ENCODE results near the gene SUN1. TPM values are rescaled to one million over a fixed set of nuclear protein-coding genes. Genes with fewer than 3 reads are reported as not detected.

Gene SUN1
- total and polyA plus RNA-seq, 2 experiments from 2014 or later, result 63.3 to 145 TPM

DNA sequence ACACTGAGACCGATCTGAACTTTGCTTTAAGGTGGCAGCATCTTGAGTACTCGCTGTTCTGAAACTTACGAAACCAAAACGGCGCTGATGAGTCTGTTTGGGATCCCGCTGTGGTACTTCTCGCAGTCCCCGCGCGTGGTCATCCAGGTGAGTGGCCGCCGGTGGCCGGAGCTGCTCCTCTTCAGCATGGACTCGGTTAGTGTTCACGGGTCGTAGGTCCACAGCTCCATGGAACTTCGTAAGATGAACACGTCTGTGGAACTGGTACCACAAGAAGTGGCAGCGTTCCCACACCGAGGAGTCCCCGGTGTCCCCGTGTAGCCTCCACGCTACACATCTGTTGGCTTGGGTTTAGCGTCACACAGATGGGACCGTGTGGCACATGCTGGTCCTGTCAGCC is 33.6 kb downstream of the SUN1 start:
- Histone ChIP-seq H3K9me2 (ENCODE audit: insufficient read depth) (no peaks in the 10 kb centered on the region), H2AFZ (no peak overlapping the region), H3K79me2 (replicated peaks; ENCODE audit: insufficient read depth) (peaks cover 15% of the 10 kb centered on the region; the same call in 1 of the 2 replicates), H3K4me2 (no peak overlapping the region), H3K27me3 (ENCODE audit: insufficient read depth) (no peaks in the 10 kb centered on the region), H3F3A (replicated peaks; ENCODE audit: low read depth) (no peaks in the 10 kb centered on the region), H3K4me3 (no peak overlapping the region), H3K27ac (ENCODE audit: low read depth) (no peak overlapping the region), H4K20me1 (replicated peaks; ENCODE audit: insufficient read depth) (0 out of 2 replicates have a peak, but pooled peaks cover 3% of the 10 kb centered on the region), H3K36me3 (ENCODE audit: insufficient read depth) (peaks cover 15% of the 10 kb centered on the region; the same call in 1 of the 2 replicates), H3K4me1 (ENCODE audit: insufficient read depth) (no peaks in the 10 kb centered on the region)
- H3K36me3 Mint-ChIP-seq (ENCODE audit: low read depth), result peaks cover 78% of the 10 kb centered on the region
- H3K4me1 Mint-ChIP-seq, result no peaks in the 10 kb centered on the region
- no peak for TF ChIP-seq POLR2AphosphoS5 (IDR thresholded peaks at IDR 0.05; ENCODE audit: low read depth)
- TF ChIP-seq, protein P1, sequence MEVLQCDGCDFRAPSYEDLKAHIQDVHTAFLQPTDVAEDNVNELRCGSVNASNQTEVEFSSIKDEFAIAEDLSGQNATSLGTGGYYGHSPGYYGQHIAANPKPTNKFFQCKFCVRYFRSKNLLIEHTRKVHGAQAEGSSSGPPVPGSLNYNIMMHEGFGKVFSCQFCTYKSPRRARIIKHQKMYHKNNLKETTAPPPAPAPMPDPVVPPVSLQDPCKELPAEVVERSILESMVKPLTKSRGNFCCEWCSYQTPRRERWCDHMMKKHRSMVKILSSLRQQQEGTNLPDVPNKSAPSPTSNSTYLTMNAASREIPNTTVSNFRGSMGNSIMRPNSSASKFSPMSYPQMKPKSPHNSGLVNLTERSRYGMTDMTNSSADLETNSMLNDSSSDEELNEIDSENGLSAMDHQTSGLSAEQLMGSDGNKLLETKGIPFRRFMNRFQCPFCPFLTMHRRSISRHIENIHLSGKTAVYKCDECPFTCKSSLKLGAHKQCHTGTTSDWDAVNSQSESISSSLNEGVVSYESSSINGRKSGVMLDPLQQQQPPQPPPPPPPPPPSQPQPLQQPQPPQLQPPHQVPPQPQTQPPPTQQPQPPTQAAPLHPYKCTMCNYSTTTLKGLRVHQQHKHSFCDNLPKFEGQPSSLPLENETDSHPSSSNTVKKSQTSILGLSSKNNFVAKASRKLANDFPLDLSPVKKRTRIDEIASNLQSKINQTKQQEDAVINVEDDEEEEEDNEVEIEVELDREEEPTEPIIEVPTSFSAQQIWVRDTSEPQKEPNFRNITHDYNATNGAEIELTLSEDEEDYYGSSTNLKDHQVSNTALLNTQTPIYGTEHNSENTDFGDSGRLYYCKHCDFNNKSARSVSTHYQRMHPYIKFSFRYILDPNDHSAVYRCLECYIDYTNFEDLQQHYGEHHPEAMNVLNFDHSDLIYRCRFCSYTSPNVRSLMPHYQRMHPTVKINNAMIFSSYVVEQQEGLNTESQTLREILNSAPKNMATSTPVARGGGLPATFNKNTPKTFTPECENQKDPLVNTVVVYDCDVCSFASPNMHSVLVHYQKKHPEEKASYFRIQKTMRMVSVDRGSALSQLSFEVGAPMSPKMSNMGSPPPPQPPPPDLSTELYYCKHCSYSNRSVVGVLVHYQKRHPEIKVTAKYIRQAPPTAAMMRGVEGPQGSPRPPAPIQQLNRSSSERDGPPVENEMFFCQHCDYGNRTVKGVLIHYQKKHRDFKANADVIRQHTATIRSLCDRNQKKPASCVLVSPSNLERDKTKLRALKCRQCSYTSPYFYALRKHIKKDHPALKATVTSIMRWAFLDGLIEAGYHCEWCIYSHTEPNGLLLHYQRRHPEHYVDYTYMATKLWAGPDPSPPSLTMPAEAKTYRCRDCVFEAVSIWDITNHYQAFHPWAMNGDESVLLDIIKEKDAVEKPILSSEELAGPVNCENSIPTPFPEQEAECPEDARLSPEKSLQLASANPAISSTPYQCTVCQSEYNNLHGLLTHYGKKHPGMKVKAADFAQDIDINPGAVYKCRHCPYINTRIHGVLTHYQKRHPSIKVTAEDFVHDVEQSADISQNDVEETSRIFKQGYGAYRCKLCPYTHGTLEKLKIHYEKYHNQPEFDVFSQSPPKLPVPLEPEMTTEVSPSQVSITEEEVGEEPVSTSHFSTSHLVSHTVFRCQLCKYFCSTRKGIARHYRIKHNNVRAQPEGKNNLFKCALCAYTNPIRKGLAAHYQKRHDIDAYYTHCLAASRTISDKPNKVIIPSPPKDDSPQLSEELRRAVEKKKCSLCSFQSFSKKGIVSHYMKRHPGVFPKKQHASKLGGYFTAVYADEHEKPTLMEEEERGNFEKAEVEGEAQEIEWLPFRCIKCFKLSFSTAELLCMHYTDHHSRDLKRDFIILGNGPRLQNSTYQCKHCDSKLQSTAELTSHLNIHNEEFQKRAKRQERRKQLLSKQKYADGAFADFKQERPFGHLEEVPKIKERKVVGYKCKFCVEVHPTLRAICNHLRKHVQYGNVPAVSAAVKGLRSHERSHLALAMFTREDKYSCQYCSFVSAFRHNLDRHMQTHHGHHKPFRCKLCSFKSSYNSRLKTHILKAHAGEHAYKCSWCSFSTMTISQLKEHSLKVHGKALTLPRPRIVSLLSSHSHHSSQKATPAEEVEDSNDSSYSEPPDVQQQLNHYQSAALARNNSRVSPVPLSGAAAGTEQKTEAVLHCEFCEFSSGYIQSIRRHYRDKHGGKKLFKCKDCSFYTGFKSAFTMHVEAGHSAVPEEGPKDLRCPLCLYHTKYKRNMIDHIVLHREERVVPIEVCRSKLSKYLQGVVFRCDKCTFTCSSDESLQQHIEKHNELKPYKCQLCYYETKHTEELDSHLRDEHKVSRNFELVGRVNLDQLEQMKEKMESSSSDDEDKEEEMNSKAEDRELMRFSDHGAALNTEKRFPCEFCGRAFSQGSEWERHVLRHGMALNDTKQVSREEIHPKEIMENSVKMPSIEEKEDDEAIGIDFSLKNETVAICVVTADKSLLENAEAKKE (CRISPR knock-in tag; IDR thresholded peaks at IDR 0.05), result no peak
- ATAC-seq (no peak), DNase-seq (ENCODE audit: low spot score) (no peak)
- H3K27ac Mint-ChIP-seq, result no peak overlapping the region
- no peak overlapping the region for H3K4me3 Mint-ChIP-seq
- peaks cover 8% of the 10 kb centered on the region for H3K27me3 Mint-ChIP-seq (ENCODE audit: insufficient read depth, low read depth, poor library complexity)
- H3K9me3 Mint-ChIP-seq, result no peaks in the 10 kb centered on the region

DNA sequence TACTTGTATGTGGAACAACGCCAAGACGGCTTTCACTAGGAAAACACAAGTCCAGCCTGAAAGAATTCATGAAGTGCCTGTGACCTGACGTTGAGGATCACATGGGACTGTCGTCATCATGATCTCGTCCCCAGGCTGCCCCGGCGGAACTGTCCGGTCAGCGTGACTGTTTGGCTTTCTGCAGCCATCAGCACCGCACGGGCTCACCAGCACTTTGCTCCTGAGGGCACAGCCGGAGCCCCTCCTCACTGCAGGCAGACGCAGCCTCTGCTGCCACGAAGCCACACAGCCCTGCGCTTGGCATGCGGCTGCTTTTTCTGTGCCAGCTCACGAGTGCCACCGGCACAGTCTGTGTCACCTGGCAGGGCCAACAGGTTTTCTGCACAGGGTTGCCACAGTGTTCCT is 34.7 kb downstream of the SUN1 start:
- no peak overlapping the region for H3K4me3 ChIP-seq
- H3K4me1 ChIP-seq (ENCODE audit: insufficient read depth), result no peaks in the 10 kb centered on the region
- H3K4me1 Mint-ChIP-seq, result no peaks in the 10 kb centered on the region
- H3K27me3 ChIP-seq (ENCODE audit: insufficient read depth), result no peaks in the 10 kb centered on the region
- H3K9me2 ChIP-seq (ENCODE audit: insufficient read depth), result no peaks in the 10 kb centered on the region
- ATAC-seq (no peak), DNase-seq (ENCODE audit: low spot score) (no peak)
- H4K20me1 ChIP-seq (replicated peaks; ENCODE audit: insufficient read depth), result 0 out of 2 replicates have a peak, but pooled peaks cover 3% of the 10 kb centered on the region
- peaks cover 10% of the 10 kb centered on the region for H3K27me3 Mint-ChIP-seq (ENCODE audit: insufficient read depth, low read depth, poor library complexity)
- H3K36me3 ChIP-seq (ENCODE audit: insufficient read depth), result peaks cover 12% of the 10 kb centered on the region; the same call in 1 of the 2 replicates
- peaks cover under 1% of the 10 kb centered on the region for H3F3A ChIP-seq (replicated peaks; ENCODE audit: low read depth)
- no peak overlapping the region for H3K27ac Mint-ChIP-seq
- H2AFZ ChIP-seq, result no peak overlapping the region
- no peak overlapping the region for H3K27ac ChIP-seq (ENCODE audit: low read depth)
- no peak overlapping the region for H3K4me2 ChIP-seq
- H3K4me3 Mint-ChIP-seq, result no peak overlapping the region
- H3K9me3 Mint-ChIP-seq, result no peaks in the 10 kb centered on the region
- H3K79me2 ChIP-seq (replicated peaks; ENCODE audit: insufficient read depth), result peaks cover 17% of the 10 kb centered on the region; the same call in 1 of the 2 replicates
- peaks cover 76% of the 10 kb centered on the region for H3K36me3 Mint-ChIP-seq (ENCODE audit: low read depth)
- TF ChIP-seq CREB1 (CRISPR knock-in tag; IDR thresholded peaks at IDR 0.05; ENCODE audit: low read depth) (no peak), EZH2 (IDR thresholded peaks at IDR 0.05; ENCODE audit: low read depth, unreplicated experiment) (no peak), ZNF331 (CRISPR knock-in tag; IDR thresholded peaks at IDR 0.05; ENCODE audit: low read depth) (no peak), STAT1 (IDR thresholded peaks at IDR 0.05; ENCODE audit: unreplicated experiment) (no peak)
- TF ChIP-seq, protein P2, sequence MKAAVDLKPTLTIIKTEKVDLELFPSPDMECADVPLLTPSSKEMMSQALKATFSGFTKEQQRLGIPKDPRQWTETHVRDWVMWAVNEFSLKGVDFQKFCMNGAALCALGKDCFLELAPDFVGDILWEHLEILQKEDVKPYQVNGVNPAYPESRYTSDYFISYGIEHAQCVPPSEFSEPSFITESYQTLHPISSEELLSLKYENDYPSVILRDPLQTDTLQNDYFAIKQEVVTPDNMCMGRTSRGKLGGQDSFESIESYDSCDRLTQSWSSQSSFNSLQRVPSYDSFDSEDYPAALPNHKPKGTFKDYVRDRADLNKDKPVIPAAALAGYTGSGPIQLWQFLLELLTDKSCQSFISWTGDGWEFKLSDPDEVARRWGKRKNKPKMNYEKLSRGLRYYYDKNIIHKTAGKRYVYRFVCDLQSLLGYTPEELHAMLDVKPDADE (IDR thresholded peaks at IDR 0.05), result no peak

Data from GM23338 (cell line).